Panc1 (cell line): Measurements from ENCODE around the gene BLOC1S6.

Experiments used
- CTCF ChIP-seq: fragments of 450-650 bp; IDR thresholded peaks from 2 replicates; pipeline ENCODE4 v1.5.1; 2017; ENCODE audit warnings: mild to moderate bottlenecking
- POLR2AphosphoS5 ChIP-seq: IDR thresholded peaks from 2 replicates; pipeline ENCODE4 v1.6.1; 2012; ENCODE audit warnings: mild to moderate bottlenecking, low read depth, low read length, moderate library complexity
- REST ChIP-seq, 2 experiments: IDR thresholded peaks; 2 replicates each; pipeline ENCODE4 v1.6.1; 2011 to 2012; ENCODE audit warnings: low read depth in 2 of 2, control low read depth in 1 of 2, low read length in 1 of 2, mild to moderate bottlenecking in 1 of 2, moderate library complexity in 1 of 2; ENCODE audit not compliant: insufficient read depth in 1 of 2
- SIN3A ChIP-seq: IDR thresholded peaks from 2 replicates; pipeline ENCODE4 v1.6.1; 2012; ENCODE audit warnings: low read depth, mild to moderate bottlenecking, low read length, moderate library complexity, borderline replicate concordance; ENCODE audit not compliant: insufficient read depth

GRCh38 chr15:45594319-45594718, 7.1 kb downstream of the BLOC1S6 start:
- TF ChIP-seq CTCF (no peak), POLR2AphosphoS5 (no peak), REST (IDR thresholded peaks at IDR 0.05; ENCODE audit: insufficient read depth in 1 of 2, low read depth in 2 of 2, low read length in 1 of 2) (no peak), SIN3A (no peak)
